ENCODE results near the gene BRIP1.
"Not testable (repeated sequence)": the region's sequence is repeated elsewhere in the genome, so short reads cannot be mapped to it uniquely, and the experiment has no call there.

BRIP1 gene

DNA sequence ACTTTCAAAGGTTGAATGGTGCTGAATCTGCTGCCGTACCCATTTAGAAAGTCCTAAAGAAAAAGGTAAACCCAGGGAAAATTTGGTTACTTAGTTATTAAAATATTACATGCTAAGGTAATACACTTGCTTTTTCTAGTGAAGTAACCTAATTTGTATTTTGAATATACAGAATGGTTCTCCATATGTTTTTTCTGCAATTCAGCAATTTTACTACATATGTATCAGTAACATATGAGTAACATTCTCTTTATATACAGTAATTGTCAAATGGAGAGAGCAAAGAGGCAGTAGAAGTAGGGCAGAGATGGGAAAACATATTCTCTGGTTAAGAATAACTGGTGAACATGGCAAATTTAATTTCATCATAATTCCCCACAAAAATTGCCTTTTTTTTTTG is 177.2 kb downstream of the BRIP1 start:
- DNase-seq, result no peak

DNA sequence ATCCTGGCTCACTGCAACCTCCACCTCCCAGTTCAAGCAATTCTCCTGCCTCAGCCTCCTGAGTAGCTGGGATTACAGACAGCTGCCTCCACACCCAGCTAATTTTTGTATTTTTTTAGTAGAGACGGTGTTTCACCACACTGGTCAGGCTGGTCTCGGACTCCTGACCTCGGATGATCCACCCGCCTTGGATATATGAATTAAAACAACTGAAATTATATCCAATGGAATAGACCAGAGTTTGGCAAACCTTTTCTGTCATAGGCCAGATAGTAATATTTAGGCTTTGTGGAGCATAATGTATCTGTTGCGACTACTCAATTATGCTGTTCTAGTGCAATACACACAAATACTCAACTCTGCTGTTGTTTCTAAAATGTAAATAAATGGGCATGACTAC is 178.5 kb downstream of the BRIP1 start:
- DNase-seq, result no peak

DNA sequence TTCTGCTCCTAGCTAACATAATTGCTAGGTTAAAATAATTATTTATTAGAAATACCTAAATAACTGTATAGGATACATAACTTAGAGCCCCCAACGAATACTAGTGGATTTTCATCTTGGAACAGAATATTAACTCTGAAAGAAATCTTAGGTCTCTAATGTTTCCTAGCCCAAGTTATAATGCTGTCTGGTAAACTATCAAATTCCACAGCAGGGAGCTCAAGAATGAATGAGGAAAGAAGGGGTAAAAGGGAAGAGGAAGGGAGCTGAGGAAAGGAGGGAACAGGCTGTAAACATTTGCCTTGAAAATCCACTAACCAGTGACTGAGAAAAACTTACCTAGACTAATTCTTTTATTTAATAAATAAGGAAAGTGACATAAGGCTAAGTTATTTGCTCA is 179.2 kb downstream of the BRIP1 start:
- DNase-seq, result no peak

DNA sequence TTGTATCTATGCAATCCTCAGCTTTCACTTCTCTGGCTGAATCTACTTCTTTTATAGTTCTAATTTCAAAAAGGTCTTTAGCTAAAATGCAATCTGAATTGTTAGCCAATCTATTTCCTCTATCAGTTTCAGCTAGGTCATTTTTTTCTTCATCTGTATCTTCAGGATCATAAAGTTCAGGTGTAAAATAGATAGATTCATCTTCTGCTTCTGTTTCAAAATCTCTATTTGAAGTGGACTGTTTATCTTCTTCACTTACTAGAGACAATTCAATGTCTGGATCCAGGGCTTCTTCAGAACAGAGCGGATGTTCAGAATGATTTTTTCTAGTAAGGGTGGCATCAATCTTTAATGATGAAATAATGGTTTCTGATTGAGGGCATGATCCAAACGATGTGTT is 179.9 kb downstream of the BRIP1 start:
- no peak for DNase-seq

DNA sequence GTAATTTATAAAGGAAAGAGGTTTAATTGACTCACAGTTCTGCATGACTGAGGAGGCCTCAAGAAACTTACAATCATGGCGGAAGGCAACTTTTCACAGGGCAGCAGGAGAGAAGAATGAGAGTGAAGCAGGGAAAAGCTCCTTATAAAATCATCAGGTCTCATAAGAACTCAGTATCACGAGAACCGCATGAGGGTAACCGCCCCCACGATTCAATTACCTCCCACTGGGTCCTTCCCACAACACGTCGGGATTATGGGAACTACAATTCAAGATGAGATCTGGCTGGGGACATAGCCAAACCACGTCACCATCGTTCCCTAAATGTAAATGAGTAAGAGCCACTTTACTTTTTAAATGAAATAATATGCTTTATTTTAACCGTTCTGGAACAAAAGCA is 182.4 kb downstream of the BRIP1 start:
- DNase-seq, result no peak

DNA sequence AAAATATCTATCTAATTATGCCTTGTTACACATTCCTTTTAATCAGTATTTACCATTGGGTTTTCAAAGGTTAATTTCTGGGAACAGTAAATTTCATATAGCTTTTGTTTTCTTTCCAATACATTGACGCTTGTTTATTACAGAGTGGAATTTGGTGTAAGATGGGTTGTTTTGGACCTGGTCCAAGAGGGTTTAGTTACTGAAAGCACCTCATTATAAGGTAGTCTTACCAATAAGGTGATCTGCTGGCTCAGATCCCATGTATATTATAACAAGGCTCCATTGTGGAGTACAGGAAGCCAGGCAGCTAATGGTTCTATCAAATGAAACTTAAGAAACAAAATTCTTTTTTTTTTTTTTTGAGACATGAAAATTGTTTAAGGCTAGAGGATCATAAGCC is 185.0 kb downstream of the BRIP1 start:
- no peak for DNase-seq

DNA sequence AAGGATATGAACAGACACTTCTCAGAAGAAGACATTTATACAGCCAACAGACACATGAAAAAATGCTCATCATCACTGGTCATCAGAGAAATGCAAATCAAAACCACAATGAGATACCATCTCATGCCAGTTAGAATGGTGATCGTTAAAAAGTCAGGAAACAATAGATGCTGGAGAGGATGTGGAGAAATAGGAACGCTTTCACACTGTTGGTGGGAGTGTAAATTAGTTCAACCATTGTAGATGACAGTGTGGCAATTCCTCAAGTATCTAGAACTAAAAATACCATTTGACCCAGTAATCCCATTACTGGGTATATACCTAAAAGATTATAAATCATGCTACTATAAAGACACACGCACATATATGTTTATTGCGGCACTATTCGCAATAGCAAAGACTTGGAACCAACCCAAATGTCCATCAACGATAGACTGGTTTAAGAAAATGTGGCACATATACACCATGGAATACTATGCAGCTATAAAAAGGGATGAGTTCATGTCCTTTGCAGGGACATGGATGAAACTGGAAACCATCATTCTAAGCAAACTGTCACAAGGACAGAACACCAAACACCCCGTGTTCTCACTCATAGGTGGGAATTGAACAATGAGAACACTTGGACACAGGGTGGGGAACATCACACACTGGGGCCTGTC is 186.0 kb downstream of the BRIP1 start:
- not testable (repeated sequence) for DNase-seq

DNA sequence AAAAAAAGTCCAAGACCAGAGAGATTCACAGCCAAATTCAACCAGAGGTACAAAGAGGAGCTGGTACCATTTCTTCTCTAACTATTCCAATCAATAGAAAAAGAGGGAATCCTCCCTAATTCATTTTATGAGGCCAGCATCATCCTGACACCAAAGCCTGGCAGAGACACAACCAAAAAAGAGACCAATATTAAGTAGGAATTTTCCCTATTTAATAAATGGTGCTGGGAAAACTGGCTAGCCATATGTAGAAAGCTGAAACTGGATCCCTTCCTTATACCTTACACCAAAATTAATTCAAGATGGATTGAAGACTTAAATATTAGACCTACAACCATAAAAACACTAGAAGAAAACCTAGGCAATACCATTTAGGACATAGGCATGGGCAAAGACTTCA is 186.8 kb downstream of the BRIP1 start:
- DNase-seq, result not testable (repeated sequence)

DNA sequence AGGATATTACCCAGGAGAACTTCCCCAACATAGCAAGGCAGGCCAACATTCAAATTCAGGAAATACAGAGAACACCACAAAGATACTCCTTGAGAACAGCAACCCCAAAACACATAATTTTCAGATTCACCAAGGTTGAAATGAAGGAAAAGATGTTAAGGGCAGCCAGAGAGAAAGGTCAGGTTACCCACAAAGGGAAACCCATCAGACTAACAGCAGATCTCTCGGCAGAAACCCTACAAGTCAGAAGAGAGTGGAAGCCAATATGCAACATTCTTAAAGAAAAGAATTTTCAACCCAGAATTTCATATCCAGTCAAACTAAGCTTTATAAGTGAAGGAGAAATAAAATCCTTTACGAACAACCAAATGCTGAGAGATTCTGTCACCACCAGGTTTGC is 188.7 kb downstream of the BRIP1 start:
- DNase-seq, result not testable (repeated sequence)

DNA sequence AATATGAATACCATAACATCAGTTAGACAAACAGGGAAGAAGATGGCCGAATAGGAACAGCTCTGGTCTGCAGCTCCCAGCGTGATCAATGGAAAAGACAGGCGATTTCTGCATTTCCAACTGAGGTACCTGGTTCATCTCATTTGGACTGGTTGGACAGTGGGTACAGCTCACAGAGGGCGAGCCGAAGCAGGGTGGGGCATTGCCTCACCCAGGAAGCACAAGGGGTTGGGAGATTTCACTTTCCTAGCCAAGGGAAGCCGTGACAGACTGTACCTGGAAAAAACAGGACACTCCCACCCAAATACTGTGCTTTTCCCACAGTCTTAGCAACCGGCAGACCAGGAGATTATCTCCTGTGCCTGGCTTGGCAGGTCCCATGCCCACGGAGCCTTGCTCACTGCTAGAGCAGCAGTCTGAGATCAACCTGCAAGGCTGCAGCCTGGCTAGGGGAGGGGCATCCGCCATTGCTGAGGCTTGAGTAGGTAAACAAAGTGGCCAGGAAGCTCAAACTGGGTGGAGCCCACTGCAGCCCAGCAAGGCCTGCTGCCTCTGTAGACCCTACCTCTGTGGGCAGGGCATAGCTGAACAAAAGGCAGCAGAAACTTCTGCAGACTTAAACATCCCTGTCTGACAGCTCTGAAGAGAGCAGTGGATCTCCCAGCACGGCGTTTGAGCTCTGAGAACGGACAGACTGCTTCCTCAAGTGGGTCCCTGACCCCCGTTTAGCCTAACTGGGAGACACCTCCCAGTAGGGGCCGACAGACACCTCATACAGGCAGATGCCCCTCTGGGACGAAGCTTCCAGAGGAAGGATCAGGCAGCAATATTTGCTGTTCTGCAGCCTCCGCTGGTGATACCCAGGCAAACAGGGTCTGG is 190.1 kb downstream of the BRIP1 start:
- not testable (repeated sequence) for DNase-seq

DNA sequence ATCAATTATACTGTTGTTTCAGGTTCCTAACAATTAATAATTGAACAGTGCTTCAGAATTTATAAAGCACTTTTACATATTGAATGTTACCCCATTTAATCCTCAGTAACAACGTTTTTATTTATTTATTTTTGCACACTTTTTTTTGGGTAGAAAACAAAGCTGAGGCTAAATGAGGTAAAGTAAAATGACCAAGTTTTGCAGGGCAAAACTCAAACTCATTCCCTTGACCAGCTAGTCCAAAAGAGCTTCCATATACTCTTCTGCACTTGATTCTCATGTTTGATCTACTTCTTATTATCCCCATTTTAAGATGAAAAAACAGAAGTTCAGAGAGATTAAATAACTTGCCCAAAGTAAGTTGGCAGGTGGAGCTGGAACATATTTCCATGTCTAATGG is 191.2 kb downstream of the BRIP1 start:
- no peak for DNase-seq

DNA sequence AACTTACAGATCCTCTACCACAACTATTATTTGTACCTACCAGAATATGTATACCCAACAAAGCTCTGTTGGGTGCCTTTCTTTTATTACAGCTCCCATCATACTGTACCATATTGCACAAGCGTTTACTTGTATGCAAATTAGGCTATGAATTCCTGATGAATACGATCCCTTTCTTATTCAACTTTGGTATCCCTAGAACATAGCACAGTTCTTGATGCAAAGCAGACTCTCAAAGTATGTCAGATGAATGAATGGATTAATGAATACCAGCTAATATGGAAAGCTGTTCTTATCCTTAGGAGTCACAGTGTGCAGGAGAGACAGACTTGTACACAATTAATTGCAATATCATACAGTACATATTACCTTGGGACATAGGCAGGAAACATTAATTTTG is 192.6 kb downstream of the BRIP1 start:
- DNase-seq, result no peak

DNA sequence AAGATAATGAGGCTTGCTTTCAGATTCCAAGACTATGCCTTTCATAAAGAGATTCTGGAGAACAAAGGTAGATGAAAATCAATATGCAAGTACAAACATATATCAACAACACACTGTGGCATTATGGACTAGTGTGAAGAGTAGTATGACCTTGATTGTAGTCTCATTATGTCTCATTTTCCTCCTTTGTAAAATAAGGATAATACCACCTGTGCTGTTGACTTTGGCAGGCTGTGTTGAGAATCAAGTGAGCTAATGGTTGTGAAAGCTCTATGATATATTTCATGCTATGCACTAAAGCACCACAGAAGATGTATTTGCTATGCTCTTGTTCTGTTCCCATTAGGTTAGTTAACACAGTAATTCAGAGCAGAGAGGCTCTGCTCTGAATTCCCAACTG is 193.8 kb downstream of the BRIP1 start:
- no peak for DNase-seq

DNA sequence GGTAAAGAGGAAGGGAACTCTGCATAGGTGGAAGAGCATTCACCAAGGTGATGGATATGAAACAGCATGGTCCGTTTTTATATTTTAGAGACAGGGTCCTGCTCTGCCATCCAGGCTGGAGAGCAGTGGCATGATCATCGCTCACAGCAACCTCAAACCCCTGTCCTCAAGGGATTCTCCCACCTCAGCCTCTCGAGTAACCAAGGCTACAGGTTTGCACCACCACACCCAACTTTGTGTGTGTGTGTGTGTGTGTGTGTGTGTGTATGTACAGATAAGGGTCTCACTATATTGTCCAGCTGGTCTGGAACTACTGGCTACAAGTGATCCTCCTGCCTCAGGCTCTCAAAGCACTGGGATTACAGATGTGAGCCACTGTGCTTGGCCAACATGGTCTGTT is 194.8 kb downstream of the BRIP1 start:
- DNase-seq, result no peak

DNA sequence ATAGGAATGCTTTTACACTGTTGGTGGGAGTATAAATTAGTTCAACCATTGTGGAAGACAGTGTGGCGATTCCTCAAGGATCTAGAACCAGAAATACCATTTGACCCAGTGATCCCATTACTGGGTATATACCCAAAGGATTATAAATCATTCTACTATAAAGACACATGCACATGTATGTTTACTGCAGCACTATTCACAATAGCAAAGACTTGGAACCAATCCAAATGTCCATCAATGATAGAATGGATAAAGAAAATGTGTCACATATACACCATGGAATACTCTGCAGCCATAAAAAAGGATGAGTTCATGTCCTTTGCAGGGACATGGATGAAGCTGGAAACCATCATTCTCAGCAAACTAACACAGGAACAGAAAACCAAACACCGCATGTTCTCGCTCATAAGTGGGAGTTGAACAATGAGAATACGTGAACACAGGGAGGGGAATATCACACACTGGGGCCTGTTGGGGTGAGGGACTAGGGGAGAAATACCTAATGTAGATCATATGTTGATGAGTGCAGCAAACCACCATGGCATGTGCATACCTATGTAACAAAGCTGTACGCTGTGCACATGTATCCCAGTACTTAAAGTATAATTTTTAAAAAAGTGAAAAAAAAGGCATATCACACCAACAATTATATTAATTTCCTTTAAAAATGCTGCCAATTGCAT is 196.8 kb downstream of the BRIP1 start:
- DNase-seq, result not testable (repeated sequence)

DNA sequence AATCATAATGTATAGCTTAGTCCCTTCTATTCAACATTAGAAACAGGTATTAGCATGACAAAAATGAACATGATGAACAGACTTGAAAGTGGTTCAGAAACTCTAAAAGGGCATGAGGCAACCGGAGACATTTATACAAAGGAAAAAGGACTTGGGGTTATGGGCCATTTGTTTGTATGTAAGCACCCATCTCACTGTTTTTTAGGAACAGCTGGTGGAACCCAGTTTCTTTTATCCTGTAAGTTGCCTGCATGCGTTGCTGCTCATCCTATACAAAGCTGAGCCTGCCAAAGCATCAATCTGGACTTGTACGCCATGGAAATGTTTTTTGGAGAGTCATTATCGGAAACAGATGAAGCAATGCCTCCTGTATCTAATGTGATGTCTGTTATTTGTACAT is 200.0 kb downstream of the BRIP1 start:
- no peak for DNase-seq

DNA sequence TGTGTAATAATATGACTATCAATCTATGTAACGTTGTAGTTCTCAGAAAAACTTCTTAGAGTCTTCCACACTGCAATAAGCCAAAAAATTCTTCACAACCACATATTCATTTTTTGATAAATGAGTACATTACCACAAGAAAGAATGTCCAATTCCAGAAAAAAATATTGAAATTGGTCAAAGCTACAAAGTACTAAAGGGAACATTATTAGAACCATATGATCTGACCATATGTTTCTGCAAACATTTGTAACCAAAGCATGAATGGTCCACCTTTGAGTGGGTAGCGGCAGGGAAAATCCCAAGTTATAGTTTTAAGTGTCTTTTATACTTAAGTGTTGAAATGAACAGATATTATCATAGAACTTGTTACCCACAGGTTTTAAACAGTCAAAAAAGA is 200.6 kb downstream of the BRIP1 start:
- no peak for DNase-seq

DNA sequence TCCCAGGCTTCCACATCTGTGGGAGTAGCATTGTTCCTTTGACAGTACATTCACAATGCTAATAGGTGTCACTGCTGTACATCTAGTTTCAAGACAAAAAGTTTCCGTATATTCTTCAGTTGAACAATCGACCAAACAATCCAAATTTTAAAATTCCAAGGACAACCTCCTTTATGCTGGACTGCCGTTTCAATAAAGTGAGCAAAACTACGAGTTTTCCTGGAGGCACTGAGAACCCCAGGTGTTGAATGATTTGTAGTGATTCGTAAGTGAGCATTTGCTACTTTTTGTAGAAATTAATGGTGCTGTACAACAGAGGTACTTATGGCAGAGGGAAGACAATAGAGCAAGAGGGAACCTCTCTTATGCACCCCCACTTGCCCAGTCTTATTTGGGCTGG is 201.1 kb downstream of the BRIP1 start:
- no peak for DNase-seq

DNA sequence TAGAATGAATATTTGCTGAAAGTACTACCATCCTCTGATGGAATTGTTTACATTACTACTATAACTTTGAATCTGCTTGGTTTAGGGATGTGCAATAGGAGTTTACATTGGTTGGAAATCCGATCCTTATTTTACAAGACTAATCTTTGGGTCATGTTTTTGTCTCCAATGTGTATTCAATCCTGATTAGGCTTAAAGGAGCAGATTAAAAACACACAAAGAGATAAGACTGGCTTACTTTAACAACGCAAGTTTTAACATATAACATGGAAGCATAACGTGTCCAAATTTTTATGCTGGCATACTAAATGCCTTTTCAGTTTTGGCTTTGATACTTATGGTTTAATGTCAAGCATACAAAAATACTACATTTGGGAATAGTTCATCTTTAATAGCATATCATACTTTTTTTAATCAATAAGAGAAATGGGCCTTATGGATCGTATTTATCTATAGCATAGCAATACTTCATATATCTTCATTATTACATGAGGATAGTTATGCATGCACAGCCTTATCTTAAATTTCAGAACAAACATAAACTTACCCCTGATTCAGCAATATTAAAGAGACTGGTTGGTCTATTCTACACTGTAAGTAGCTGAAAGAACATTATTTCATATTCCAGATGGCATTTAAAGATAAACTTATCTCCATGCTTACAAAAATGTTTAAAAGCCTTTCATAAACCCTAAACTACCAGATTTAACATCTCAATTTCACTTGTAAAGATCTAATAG is 202.4 kb downstream of the BRIP1 start:
- DNase-seq, result no peak

DNA sequence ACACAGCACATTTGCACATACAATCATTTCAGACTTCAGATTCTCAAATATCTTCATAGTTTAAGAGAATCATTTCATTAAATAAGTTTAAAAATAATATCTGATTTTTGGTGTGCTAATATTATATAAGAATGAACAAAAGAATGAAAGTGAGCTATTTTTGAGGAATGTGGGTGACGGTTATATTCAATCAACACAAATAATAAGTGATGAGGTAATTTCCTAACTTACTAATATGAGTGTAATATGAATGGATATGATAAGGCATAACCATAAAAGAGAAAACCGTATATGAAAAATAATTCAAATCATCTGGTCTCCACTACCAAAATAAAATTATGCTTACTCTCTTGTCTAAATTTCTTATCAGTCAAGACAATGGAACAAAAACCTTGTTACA is 203.9 kb downstream of the BRIP1 start:
- no peak for DNase-seq

DNA sequence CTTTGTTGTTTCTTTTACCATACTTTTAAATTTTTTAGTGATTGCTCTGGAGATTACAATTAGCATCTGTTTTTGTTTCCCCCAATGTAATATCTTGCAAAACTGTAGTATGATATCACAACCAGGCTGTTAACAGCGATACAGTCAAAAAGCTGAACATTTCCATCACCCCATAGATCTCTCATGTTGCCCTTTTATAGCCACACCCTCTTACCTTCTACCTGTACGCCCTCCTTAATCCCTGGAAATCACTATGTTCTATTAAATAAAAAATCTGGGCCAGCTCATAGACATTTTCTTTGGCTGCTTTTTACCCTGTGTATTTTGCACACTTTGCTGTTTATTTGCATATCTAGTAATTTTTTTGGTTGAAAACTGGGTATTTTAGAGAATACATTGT is 205.1 kb downstream of the BRIP1 start:
- no peak for DNase-seq

DNA sequence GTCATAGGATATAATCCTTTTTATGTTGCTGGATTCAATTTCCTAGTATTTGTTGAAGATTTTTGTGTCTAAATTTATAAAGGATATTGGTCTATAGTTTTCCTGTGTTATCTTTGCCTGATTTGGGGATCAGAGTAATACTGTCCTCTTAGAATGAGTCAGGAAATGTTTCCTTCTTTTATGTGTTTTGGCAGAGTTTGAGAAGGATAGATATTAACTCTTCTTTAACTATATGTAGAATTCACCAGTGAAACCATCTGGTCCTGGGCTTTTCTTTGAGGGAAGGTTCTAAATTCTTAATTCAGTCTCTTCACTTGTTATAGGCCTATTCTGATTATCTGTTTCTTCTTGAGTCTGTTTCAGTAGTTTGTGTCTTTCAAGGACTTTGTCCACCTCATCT is 206.0 kb downstream of the BRIP1 start:
- no peak for DNase-seq

DNA sequence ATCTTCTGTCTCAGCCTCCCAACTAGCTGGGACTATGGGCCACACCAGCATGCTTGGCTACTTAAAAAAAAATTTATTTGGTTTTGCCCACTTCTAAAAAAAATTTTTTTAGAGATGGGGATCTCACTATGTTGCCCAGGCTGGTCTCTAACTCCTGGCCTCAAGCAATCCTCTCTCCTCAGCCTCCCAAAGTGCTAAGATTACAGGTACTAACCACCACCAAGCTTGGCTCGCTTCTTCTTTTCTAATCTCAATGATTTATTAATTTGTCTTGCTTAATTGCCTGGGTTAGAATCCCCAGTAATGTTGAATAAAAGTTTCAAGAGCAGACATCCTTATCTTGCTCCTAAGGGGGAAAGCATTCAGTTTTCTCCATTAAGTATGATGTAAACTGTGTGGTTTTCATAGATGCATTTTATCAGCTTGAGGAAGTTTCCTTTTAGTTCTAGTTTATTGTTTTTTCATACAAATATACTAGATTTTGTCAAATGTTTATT is 206.6 kb downstream of the BRIP1 start:
- no peak for DNase-seq

Measured in hematopoietic multipotent progenitor cell treated with erythropoietin and hydrocortisone succinate and interleukin-3 and kit ligand, for 8 days (in vitro differentiated cells).